K562 (cell line): ENCODE data around the gene SLC38A10. TPM values are rescaled to one million over a fixed set of nuclear protein-coding genes. Genes with fewer than 3 reads are reported as not detected.

Source experiments
- ATAC-seq: fragments of 200-7000 bp; cut with Tn5 transposase; 3 replicates; pipeline ENCODE4 v1.9.1; 2020; ENCODE audit warnings: moderate library complexity
- BruUV-seq: library from RNA; stranded (reverse); fragments of 400-500 nt; replicated peaks from 2 replicates; lab custom pipeline; 2021; lab: Mats Ljungman, UMichigan
- CTCF ChIA-PET: fragments of 300-600 bp; formaldehyde crosslinking; extraction: SDS; loops from one replicate; lab custom pipeline; 2021; ENCODE audit warnings: low intra/inter-chr PET ratio; lab: Yijun Ruan, JAX
- POLR2A ChIA-PET: fragments of 300-600, 350-650 bp; sonication (Branson Sonifier 250); formaldehyde crosslinking; extraction: SDS; loops from one replicate; lab custom pipeline; 2021; ENCODE audit warnings: antibody characterized with exemption, inconsistent platforms; lab: Yijun Ruan, JAX
- DNase-seq, 4 experiments: peaks; one replicate each; pipeline versions ENCODE4 v3.0.0 to v3.0.0-alpha.2; 2011 to 2018; ENCODE audit warnings: low spot score in 3 of 4, mixed read lengths in 3 of 4; ENCODE audit errors: extremely low read depth in 1 of 4
- FAIRE-seq: peaks from 2 replicates; lab custom pipeline; 2011; peaks lifted over from hg19 to GRCh38; lab: Jason Lieb, UNC
- H2AFZ ChIP-seq: 2 replicates; pipeline ENCODE4 v1.6.0; 2011; ENCODE audit warnings: low read depth, low read length, control low read depth, inconsistent platforms
- H3K27ac ChIP-seq: fragments of 200-600 bp; 3 replicates; pipeline ENCODE4 v1.8.0; 2011; ENCODE audit warnings: low read depth, mild to moderate bottlenecking, control low read depth, inconsistent platforms, low read length, moderate library complexity, mixed read lengths; ENCODE audit errors: extremely low read depth
- H3K27me3 ChIP-seq, 2 experiments: fragments of 300-600 bp in 1 of 2; 2 replicates in 1 of 2; 3 replicates in 1 of 2; pipeline versions ENCODE4 v1.6.0 to v1.8.0; 2011; ENCODE audit warnings: inconsistent platforms in 2 of 2, low read length in 2 of 2, mild to moderate bottlenecking in 1 of 2, mixed read lengths in 1 of 2, moderate library complexity in 1 of 2; ENCODE audit not compliant: control insufficient read depth in 2 of 2, insufficient read depth in 2 of 2
- H3K36me3 ChIP-seq: fragments of 300-600 bp; 3 replicates; pipeline ENCODE4 v1.8.0; 2011; ENCODE audit warnings: mild to moderate bottlenecking, low read length, inconsistent platforms; ENCODE audit not compliant: control insufficient read depth, insufficient read depth
- H3K4me1 ChIP-seq, 2 experiments: fragments of 200-600 bp in 1 of 2; replicated peaks in 1 of 2; 2 replicates in 1 of 2; 3 replicates in 1 of 2; pipeline versions ENCODE4 v1.5.1 to v1.8.0; 2011; ENCODE audit warnings: inconsistent platforms in 2 of 2, low read length in 2 of 2, mild to moderate bottlenecking in 1 of 2, mixed read lengths in 1 of 2, moderate library complexity in 1 of 2; ENCODE audit not compliant: control insufficient read depth in 2 of 2, insufficient read depth in 2 of 2
- H3K4me2 ChIP-seq: 2 replicates; pipeline ENCODE4 v1.6.1; 2011; ENCODE audit warnings: low read length, control low read depth, inconsistent platforms, mixed read lengths; ENCODE audit not compliant: insufficient read depth
- H3K4me3 ChIP-seq: fragments of 200-600 bp; sonication (generic), shearing (Covaris generic); 2 replicates; pipeline ENCODE4 v1.5.1; 2016; ENCODE audit warnings: control low read depth, inconsistent platforms
- H3K79me2 ChIP-seq: fragments of 200-600 bp; 3 replicates; pipeline ENCODE4 v1.8.0; 2011; ENCODE audit warnings: low read length, inconsistent platforms; ENCODE audit not compliant: control insufficient read depth, insufficient read depth
- H3K9ac ChIP-seq, 2 experiments: 2 replicates each; pipeline versions ENCODE4 v1.6.0 to v1.6.1; 2011; ENCODE audit warnings: low read depth in 2 of 2, low read length in 2 of 2, control low read depth in 1 of 2, inconsistent platforms in 1 of 2, mild to moderate bottlenecking in 1 of 2, mixed read lengths in 1 of 2; ENCODE audit not compliant: insufficient read depth in 1 of 2
- H3K9me1 ChIP-seq: one replicate; pipeline ENCODE4 v1.6.0; 2011; ENCODE audit warnings: inconsistent platforms, mild to moderate bottlenecking, low read length, moderate library complexity; ENCODE audit not compliant: control insufficient read depth, insufficient read depth
- H3K9me3 ChIP-seq: replicated peaks from 2 replicates; pipeline ENCODE4 v1.5.1; 2011; ENCODE audit warnings: low read depth, low read length, inconsistent platforms; ENCODE audit not compliant: control insufficient read depth, insufficient read depth
- H4K20me1 ChIP-seq: replicated peaks from 2 replicates; pipeline ENCODE4 v1.6.1; 2011; ENCODE audit warnings: low read length, inconsistent platforms, mixed read lengths; ENCODE audit not compliant: control insufficient read depth, insufficient read depth
- E2F1 ChIP-seq: sonication (generic); formaldehyde crosslinking; IDR thresholded peaks from 2 replicates; pipeline ENCODE4 v1.8.1; 2023; ENCODE audit warnings: mild to moderate bottlenecking, missing genetic modification reagents, moderate library complexity
- TFAP4 ChIP-seq: sonication (generic); formaldehyde crosslinking; IDR thresholded peaks from 2 replicates; pipeline ENCODE4 v1.8.0; 2022; ENCODE audit warnings: missing genetic modification reagents, mild to moderate bottlenecking, moderate library complexity, borderline replicate concordance
- ZBTB5 ChIP-seq: fragments of 450-650 bp; IDR thresholded peaks from 2 replicates; pipeline ENCODE4 v1.6.1; 2017; ENCODE audit warnings: antibody characterized with exemption
- ZNF75A ChIP-seq: fragments of 450-650 bp; formaldehyde crosslinking; IDR thresholded peaks from 2 replicates; pipeline ENCODE4 v1.4.0; 2020; ENCODE audit warnings: mild to moderate bottlenecking
- WGBS: fragments of 100-300 bp; shearing (Covaris generic); methylation state at CpG from one replicate; pipeline ENCODE4 v1.1.6; 2016; ENCODE audit warnings: low coverage, mixed read lengths; ENCODE audit not compliant: insufficient coverage; ENCODE audit errors: missing lambda C conversion rate; 5-methylcytosine and 5-hydroxymethylcytosine counted together
- in situ Hi-C: fragments of 300-500 bp; cut with MboI; formaldehyde crosslinking; loops from 4 replicates; pipeline ENCODE4 v1.15.0; 2018; ENCODE audit warnings: inconsistent platforms, mixed read lengths
- intact Hi-C: fragments of 100-400 bp; cut with micrococcal nuclease; formaldehyde crosslinking; loops from 2 replicates; pipeline ENCODE4 v1.14.2; 2022
- polyA plus RNA-seq, 8 experiments: library from polyadenylated mRNA; depleted of rRNA in 4 of 8; stranded (reverse) in 5 of 8; unstranded in 3 of 8; fragments of >200 nt; fragmentation: Nextera tagmentation in 2 of 8; fragmentation: Illumina TruSeq in 1 of 8; extraction: Ambion mirVana in 2 of 8; extraction: Trizol in 1 of 8; gene quantifications; 2 replicates each; pipeline versions ENCODE4 v1.2.1 to v1.2.3, GENCODE V29; 2011 to 2014; ENCODE audit warnings: inconsistent platforms in 1 of 8, missing spikeins in 1 of 8
- total RNA-seq, 7 experiments: library from RNA; depleted of rRNA in 6 of 7; stranded (reverse); fragments of >200 nt in 6 of 7; fragmentation: Illumina TruSeq in 2 of 7; extraction: Trizol in 2 of 7; gene quantifications; 2 replicates each; pipeline versions ENCODE4 v1.2.1 to v1.2.3, GENCODE V29; 2011 to 2021; ENCODE audit warnings: low replicate concordance in 1 of 7
- TF ChIP-seq, protein P1 (sequence below): fragments of 450-650 bp; IDR thresholded peaks from 2 replicates; pipeline ENCODE4 v1.6.1; 2018; ENCODE audit warnings: mild to moderate bottlenecking, low read depth; ENCODE audit not compliant: partially characterized antibody

SLC38A10 gene
- total and polyA plus RNA-seq, 9 of the 15 experiments (the other 6 are each of a cell fraction or from before 2014, with no cell fraction given) = 0.45 to 54.2 (median 13.8) TPM

GRCh38 chr17:81203136-81203535, 92.0 kb downstream of the SLC38A10 start:
- H4K20me1 ChIP-seq = no peaks in the 10 kb centered on the region
- H2AFZ ChIP-seq = no peak overlapping the region
- intact Hi-C loops (no loop called here), in situ Hi-C loops (no loop called here)
- no peaks in the 10 kb centered on the region for H3K27me3 ChIP-seq
- no peaks in the 10 kb centered on the region for H3K9me3 ChIP-seq
- no peak overlapping the region for H3K27ac ChIP-seq
- FAIRE-seq (no peak), DNase-seq (no peak), ATAC-seq (no peak)
- ChIA-PET POLR2A (interaction anchor here (0.5 to 0.6 kb wide), 2 partner anchors 81 to 186 kb away, joined by 3 read pairs; no protein-coding TSS in a partner anchor), CTCF (no interaction called here)
- no peak overlapping the region for H3K4me2 ChIP-seq
- no peak overlapping the region for H3K4me3 ChIP-seq
- no peaks in the 10 kb centered on the region for H3K79me2 ChIP-seq
- TF ChIP-seq TFAP4 = no peak
- TF ChIP-seq ZNF75A (CRISPR knock-in tag) = no peak
- TF ChIP-seq, protein P1, sequence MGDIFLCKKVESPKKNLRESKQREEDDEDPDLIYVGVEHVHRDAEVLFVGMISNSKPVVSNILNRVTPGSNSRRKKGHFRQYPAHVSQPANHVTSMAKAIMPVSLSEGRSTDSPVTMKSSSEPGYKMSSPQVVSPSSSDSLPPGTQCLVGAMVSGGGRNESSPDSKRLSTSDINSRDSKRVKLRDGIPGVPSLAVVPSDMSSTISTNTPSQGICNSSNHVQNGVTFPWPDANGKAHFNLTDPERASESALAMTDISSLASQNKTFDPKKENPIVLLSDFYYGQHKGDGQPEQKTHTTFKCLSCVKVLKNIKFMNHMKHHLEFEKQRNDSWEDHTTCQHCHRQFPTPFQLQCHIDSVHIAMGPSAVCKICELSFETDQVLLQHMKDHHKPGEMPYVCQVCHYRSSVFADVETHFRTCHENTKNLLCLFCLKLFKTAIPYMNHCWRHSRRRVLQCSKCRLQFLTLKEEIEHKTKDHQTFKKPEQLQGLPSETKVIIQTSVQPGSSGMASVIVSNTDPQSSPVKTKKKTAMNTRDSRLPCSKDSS = no peak
- no peak for TF ChIP-seq ZBTB5
- TF ChIP-seq E2F1 (CRISPR knock-in tag) = no peak
- no peak overlapping the region for H3K9ac ChIP-seq
- peaks cover 5% of the 10 kb centered on the region; the same call in 2 of the 3 replicates for H3K36me3 ChIP-seq
- peaks cover 3% of the 10 kb centered on the region for H3K9me1 ChIP-seq
- BruUV-seq = no TSS peak
- H3K4me1 ChIP-seq = peaks cover 3 to 24% of the 10 kb centered on the region in 2 experiments; a peak in 3 of 5 replicates
- WGBS = 88% methylated on average over 11 of the region's 20 CpGs
